ENCODE results near the gene HABP2.
A peak's percentile ranks its signal among the peaks of the same experiment; 100 is the strongest.

HABP2 gene

GRCh38 chr10:113557903-113558321, 5.1 kb downstream of the HABP2 start:
- Histone ChIP-seq H3K27ac (no peak overlapping the region), H3K4me3 (ENCODE audit: low read depth, low read length) (no peak overlapping the region), H3K36me3 (replicated peaks) (no peaks in the 10 kb centered on the region), H3K27me3 (replicated peaks) (no peaks in the 10 kb centered on the region)
- no peak for DNase-seq
- TF ChIP-seq, protein P1, sequence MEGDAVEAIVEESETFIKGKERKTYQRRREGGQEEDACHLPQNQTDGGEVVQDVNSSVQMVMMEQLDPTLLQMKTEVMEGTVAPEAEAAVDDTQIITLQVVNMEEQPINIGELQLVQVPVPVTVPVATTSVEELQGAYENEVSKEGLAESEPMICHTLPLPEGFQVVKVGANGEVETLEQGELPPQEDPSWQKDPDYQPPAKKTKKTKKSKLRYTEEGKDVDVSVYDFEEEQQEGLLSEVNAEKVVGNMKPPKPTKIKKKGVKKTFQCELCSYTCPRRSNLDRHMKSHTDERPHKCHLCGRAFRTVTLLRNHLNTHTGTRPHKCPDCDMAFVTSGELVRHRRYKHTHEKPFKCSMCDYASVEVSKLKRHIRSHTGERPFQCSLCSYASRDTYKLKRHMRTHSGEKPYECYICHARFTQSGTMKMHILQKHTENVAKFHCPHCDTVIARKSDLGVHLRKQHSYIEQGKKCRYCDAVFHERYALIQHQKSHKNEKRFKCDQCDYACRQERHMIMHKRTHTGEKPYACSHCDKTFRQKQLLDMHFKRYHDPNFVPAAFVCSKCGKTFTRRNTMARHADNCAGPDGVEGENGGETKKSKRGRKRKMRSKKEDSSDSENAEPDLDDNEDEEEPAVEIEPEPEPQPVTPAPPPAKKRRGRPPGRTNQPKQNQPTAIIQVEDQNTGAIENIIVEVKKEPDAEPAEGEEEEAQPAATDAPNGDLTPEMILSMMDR (IDR thresholded peaks at IDR 0.05; ENCODE audit: low read depth, low read length, missing control alignments) = no peak
- in situ Hi-C loops (cut with HindIII; ENCODE audit: low pct_ligation_motif_present, low sequenced_read_pairs) = no loop called here

GRCh38 chr10:113560071-113560470, 7.2 kb downstream of the HABP2 start:
- Histone ChIP-seq H3K27me3 (replicated peaks) (no peaks in the 10 kb centered on the region), H3K36me3 (replicated peaks) (no peaks in the 10 kb centered on the region), H3K27ac (no peak overlapping the region), H3K4me3 (ENCODE audit: low read depth, low read length) (no peak overlapping the region)
- no peak for DNase-seq
- in situ Hi-C loops (cut with HindIII; ENCODE audit: low pct_ligation_motif_present, low sequenced_read_pairs) = no loop called here
- TF ChIP-seq, protein P1 (IDR thresholded peaks at IDR 0.05; ENCODE audit: low read depth, low read length, missing control alignments) = no peak

- no peak for DNase-seq
- Histone ChIP-seq H3K4me3 (ENCODE audit: low read depth, low read length) (no peak overlapping the region), H3K27ac (no peak overlapping the region), H3K27me3 (replicated peaks) (no peaks in the 10 kb centered on the region), H3K36me3 (replicated peaks) (no peaks in the 10 kb centered on the region)
- in situ Hi-C loops (cut with HindIII; ENCODE audit: low pct_ligation_motif_present, low sequenced_read_pairs) = no loop called here
- TF ChIP-seq, protein P1 (IDR thresholded peaks at IDR 0.05; ENCODE audit: low read depth, low read length, missing control alignments) = no peak
Observed at GRCh38 chr10:113561214-113561613, 8.4 kb downstream of the HABP2 start.

GRCh38 chr10:113562069-113562468, 9.2 kb downstream of the HABP2 start:
- no peak for DNase-seq
- H3K36me3 ChIP-seq (replicated peaks) = no peaks in the 10 kb centered on the region
- H3K4me3 ChIP-seq (ENCODE audit: low read depth, low read length) = no peak overlapping the region
- TF ChIP-seq, protein P1 (IDR thresholded peaks at IDR 0.05; ENCODE audit: low read depth, low read length, missing control alignments) = no peak
- in situ Hi-C loops (cut with HindIII; ENCODE audit: low pct_ligation_motif_present, low sequenced_read_pairs) = no loop called here
- no peak overlapping the region for H3K27ac ChIP-seq
- H3K27me3 ChIP-seq (replicated peaks) = no peaks in the 10 kb centered on the region

- Histone ChIP-seq H3K4me3 (ENCODE audit: low read depth, low read length) (no peak overlapping the region), H3K36me3 (replicated peaks) (no peaks in the 10 kb centered on the region), H3K27me3 (replicated peaks) (no peaks in the 10 kb centered on the region), H3K27ac (no peak overlapping the region)
- no peak for DNase-seq
- in situ Hi-C loops (cut with HindIII; ENCODE audit: low pct_ligation_motif_present, low sequenced_read_pairs) = no loop called here
- TF ChIP-seq, protein P1 (IDR thresholded peaks at IDR 0.05; ENCODE audit: low read depth, low read length, missing control alignments) = no peak
Observed at GRCh38 chr10:113562704-113563103, 9.9 kb downstream of the HABP2 start.

DNA sequence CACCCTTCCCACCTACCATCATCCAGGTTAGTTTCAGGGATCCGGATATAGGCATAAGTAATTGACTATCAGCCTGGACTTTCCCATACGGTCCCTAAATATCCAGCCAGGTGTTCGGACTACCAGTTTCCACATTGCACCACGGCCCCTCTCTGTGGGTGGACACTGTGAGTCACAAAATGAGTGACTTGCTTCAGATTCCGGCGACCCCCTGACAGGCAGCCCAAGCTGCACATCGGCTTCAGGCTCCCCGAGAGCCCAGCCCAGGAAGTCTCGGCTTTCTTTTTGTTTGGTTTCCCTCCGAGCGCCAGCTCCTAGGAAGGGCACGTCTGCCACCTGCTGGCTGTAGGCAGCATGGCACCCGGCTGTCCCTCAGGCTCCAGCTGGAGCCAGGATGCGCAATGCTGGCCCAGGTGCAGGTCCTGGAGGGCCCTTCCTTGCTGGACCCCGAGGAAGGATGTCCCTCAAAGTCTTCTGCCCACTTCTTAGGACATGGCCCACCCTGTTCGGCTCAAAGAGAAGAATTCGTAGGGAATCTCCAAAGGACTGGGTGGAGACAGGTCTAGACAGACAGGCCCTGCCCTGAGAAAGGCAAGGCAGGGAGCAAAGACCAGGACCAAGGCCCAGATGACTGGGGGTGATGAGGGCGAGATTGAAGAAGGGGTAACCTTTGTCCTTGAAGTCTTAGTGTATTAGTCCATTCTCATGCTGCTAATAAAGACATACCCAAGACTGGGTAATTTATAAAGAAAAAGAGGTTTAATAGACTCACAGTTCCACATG, 10.6 kb downstream of the HABP2 start:
- in situ Hi-C loops (cut with HindIII; ENCODE audit: low pct_ligation_motif_present, low sequenced_read_pairs) = no loop called here
- TF ChIP-seq, protein P1 (IDR thresholded peaks at IDR 0.05; ENCODE audit: low read depth, low read length, missing control alignments) = peak; percentile 98
- Histone ChIP-seq H3K27me3 (replicated peaks) (no peaks in the 10 kb centered on the region), H3K27ac (no peak overlapping the region), H3K36me3 (replicated peaks) (no peaks in the 10 kb centered on the region), H3K4me3 (ENCODE audit: low read depth, low read length) (peak overlapping the region; percentile 42)
- DNase-seq = peak; percentile 48

All from brain microvascular endothelial cell (primary cell).